ENCODE data around the gene STMN3.

Gene STMN3

DNA sequence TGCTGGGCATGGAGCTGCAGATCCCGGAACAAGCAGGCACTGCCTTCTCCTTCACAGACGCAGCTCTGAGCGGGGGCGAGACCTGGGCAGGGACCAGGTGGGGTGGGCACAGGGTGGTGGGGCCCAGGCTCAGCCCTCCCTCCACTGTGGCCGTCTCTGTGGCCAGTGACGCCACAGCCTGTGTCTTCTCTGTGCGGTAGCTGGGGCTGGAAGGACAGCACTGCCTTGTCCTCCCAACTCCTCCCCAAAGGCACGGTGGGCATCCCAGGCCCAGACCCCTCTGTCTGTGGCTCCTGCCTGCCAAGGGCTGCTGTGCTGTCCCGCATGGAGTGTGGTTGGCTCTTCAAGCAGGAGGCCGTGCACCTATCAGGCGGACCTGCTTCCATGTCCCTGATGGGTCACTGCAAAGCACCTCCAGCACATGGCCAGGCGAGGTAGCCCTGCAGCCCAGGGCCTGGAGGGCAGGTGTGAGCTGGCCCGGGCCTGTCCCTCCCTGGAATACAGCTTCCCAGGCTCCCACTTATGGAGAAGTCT, 28.5 kb upstream of the STMN3 start:
- Histone ChIP-seq H4K20me1 (ENCODE audit: insufficient read depth) (no peaks in the 10 kb centered on the region), H3K9ac (no peak overlapping the region), H3K36me3 (ENCODE audit: insufficient read depth) (no peaks in the 10 kb centered on the region), H3K27me3 (ENCODE audit: insufficient read depth, low read depth) (no peaks in the 10 kb centered on the region), H3K27ac (no peak overlapping the region), H3K4me3 (IDR thresholded peaks at IDR 0.05; ENCODE audit: insufficient read depth, low read depth, low read length) (no peak overlapping the region), H3K79me2 (ENCODE audit: insufficient read depth, low read depth) (no peaks in the 10 kb centered on the region), H3K4me1 (ENCODE audit: low read depth, poor library complexity, severe bottlenecking) (no peaks in the 10 kb centered on the region), H2AFZ (ENCODE audit: low read depth) (no peak overlapping the region), H3K4me2 (no peak overlapping the region)
- TF ChIP-seq CTCF (conservative IDR thresholded peaks at IDR 0.05; ENCODE audit: low read depth, low read length), result no peak

DNA sequence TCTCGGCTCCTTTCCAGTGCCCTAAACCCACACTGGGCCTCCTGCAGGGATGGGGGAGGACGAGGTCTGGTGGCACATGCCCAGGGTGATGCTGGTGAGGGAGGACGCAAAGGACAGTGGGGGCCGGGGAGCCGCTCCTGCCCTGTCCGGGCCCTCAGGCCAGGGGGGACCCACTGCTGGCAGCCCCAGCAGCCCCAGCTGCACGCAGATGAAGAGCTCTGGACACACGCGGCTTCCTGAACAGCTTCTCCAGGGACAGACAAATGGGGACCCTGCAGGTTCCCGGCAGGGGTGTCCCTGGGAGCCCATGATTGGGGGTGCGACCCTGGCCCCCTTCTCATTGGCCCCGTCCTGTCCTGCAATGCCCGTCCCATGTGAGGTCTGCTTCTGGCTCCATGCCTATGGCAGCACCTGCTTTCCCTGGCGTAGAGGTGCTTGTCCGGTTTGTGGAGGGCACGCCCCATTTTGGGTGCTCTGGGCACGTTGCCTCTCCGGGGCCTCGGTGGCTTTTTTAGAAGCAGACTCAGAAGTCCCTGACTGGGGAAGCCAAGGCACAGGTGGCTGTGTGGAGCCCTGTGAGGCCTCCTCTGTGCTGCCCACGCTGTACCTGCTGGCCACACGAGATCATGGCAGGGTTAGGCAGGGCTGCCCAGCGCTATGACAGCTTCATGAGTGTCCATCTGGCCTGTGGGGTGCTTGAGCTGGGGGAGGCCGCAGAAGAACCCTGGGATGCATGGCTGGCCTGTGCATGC, 27.8 kb upstream of the STMN3 start:
- Histone ChIP-seq H3K36me3 (ENCODE audit: insufficient read depth) (no peaks in the 10 kb centered on the region), H3K27ac (no peak overlapping the region), H3K4me2 (no peak overlapping the region), H2AFZ (ENCODE audit: low read depth) (no peak overlapping the region), H3K4me3 (IDR thresholded peaks at IDR 0.05; ENCODE audit: insufficient read depth, low read depth, low read length) (no peak overlapping the region), H3K9ac (no peak overlapping the region), H3K27me3 (ENCODE audit: insufficient read depth, low read depth) (no peaks in the 10 kb centered on the region), H4K20me1 (ENCODE audit: insufficient read depth) (no peaks in the 10 kb centered on the region), H3K4me1 (ENCODE audit: low read depth, poor library complexity, severe bottlenecking) (no peaks in the 10 kb centered on the region), H3K79me2 (ENCODE audit: insufficient read depth, low read depth) (no peaks in the 10 kb centered on the region)
- TF ChIP-seq CTCF (conservative IDR thresholded peaks at IDR 0.05; ENCODE audit: low read depth, low read length), result no peak

GRCh38 chr20:63680427-63680826, 27.2 kb upstream of the STMN3 start:
- Histone ChIP-seq H3K4me2 (no peak overlapping the region), H3K36me3 (ENCODE audit: insufficient read depth) (no peaks in the 10 kb centered on the region), H3K4me3 (IDR thresholded peaks at IDR 0.05; ENCODE audit: insufficient read depth, low read depth, low read length) (no peak overlapping the region), H3K4me1 (ENCODE audit: low read depth, poor library complexity, severe bottlenecking) (no peaks in the 10 kb centered on the region), H4K20me1 (ENCODE audit: insufficient read depth) (no peaks in the 10 kb centered on the region), H2AFZ (ENCODE audit: low read depth) (no peak overlapping the region), H3K9ac (no peak overlapping the region), H3K27ac (no peak overlapping the region), H3K79me2 (ENCODE audit: insufficient read depth, low read depth) (no peaks in the 10 kb centered on the region), H3K27me3 (ENCODE audit: insufficient read depth, low read depth) (no peaks in the 10 kb centered on the region)
- TF ChIP-seq CTCF (conservative IDR thresholded peaks at IDR 0.05; ENCODE audit: low read depth, low read length), result no peak

GRCh38 chr20:63679799-63680305, 26.6 kb upstream of the STMN3 start:
- TF ChIP-seq CTCF (conservative IDR thresholded peaks at IDR 0.05; ENCODE audit: low read depth, low read length), result no peak
- Histone ChIP-seq H2AFZ (ENCODE audit: low read depth) (no peak overlapping the region), H4K20me1 (ENCODE audit: insufficient read depth) (no peaks in the 10 kb centered on the region), H3K27ac (no peak overlapping the region), H3K79me2 (ENCODE audit: insufficient read depth, low read depth) (no peaks in the 10 kb centered on the region), H3K4me3 (IDR thresholded peaks at IDR 0.05; ENCODE audit: insufficient read depth, low read depth, low read length) (no peak overlapping the region), H3K4me1 (ENCODE audit: low read depth, poor library complexity, severe bottlenecking) (no peaks in the 10 kb centered on the region), H3K27me3 (ENCODE audit: insufficient read depth, low read depth) (no peaks in the 10 kb centered on the region), H3K9ac (no peak overlapping the region), H3K36me3 (ENCODE audit: insufficient read depth) (no peaks in the 10 kb centered on the region), H3K4me2 (no peak overlapping the region)
